ENCODE data around the gene TMEM14A. TPM values are rescaled to one million over a fixed set of nuclear protein-coding genes. Genes with fewer than 3 reads are reported as not detected.

TMEM14A gene
- total and polyA plus RNA-seq, 9 of the 15 experiments (the other 6 are each of a cell fraction or from before 2014, with no cell fraction given) = 3.5 to 43.3 (median 8.5) TPM

- TF ChIP-seq GTF2A2 (tag; IDR thresholded peaks at IDR 0.05) (no peak), FOXJ3 (CRISPR knock-in tag; IDR thresholded peaks at IDR 0.05) (no peak), HDGF (IDR thresholded peaks at IDR 0.05) (no peak), MAFK (IDR thresholded peaks at IDR 0.05; ENCODE audit: low read length) (no peak), ZNF512 (tag; IDR thresholded peaks at IDR 0.05) (peak; percentile 60; the same call in 1 of the 2 replicates), FOS (IDR thresholded peaks at IDR 0.05; ENCODE audit: extremely low read depth, insufficient read length) (no peak), TAF7 (tag; IDR thresholded peaks at IDR 0.05) (0 out of 2 replicates have a peak, but pooled peaks have one; percentile 18), SIN3B (IDR thresholded peaks at IDR 0.05; ENCODE audit: low read depth) (0 out of 2 replicates have a peak, but pooled peaks have one; percentile 29), ZC3H8 (IDR thresholded peaks at IDR 0.05) (0 out of 2 replicates have a peak, but pooled peaks have one; percentile 46), EP400 (IDR thresholded peaks at IDR 0.05) (peak; percentile 74; the same call in 1 of the 2 replicates), GABPA (tag; conservative IDR thresholded peaks at IDR 0.05; ENCODE audit: low read depth) (peak; percentile 16; the same call in 1 of the 2 replicates), MYBL2 (IDR thresholded peaks at IDR 0.05; ENCODE audit: low read depth) (0 out of 2 replicates have a peak, but pooled peaks have one; percentile 40), MYBL2 (CRISPR knock-in tag; IDR thresholded peaks at IDR 0.05; ENCODE audit: borderline replicate concordance) (no peak), KDM1A (IDR thresholded peaks at IDR 0.05) (peak in 1 of 2 experiments; percentile 29; a peak in 1 of 4 replicates), MXD1 (CRISPR knock-in tag; IDR thresholded peaks at IDR 0.05; ENCODE audit: borderline replicate concordance, poor library complexity, severe bottlenecking) (no peak), THRAP3 (IDR thresholded peaks at IDR 0.05; ENCODE audit: borderline replicate concordance) (peak; percentile 78; the same call in 1 of the 2 replicates), TAF9B (IDR thresholded peaks at IDR 0.05; ENCODE audit: partially characterized antibody) (peak; percentile 37), SMARCA5 (IDR thresholded peaks at IDR 0.05) (peak; percentile 73; the same call in 1 of the 2 replicates), C11orf30 (IDR thresholded peaks at IDR 0.05; ENCODE audit: low read depth) (0 out of 2 replicates have a peak, but pooled peaks have one; percentile 9), SMARCC2 (IDR thresholded peaks at IDR 0.05; ENCODE audit: low read depth) (peak; percentile 44; the same call in 1 of the 2 replicates), KLF13 (tag; IDR thresholded peaks at IDR 0.05; ENCODE audit: borderline replicate concordance, low read depth) (no peak), RCOR1 (IDR thresholded peaks at IDR 0.05; ENCODE audit: borderline replicate concordance in 1 of 2, low read depth in 2 of 2, low read length in 2 of 2) (0 out of 4 replicates have a peak, but pooled peaks of 1 of the 2 experiments have one; percentile 7), DPF2 (IDR thresholded peaks at IDR 0.05) (0 out of 2 replicates have a peak, but pooled peaks have one; percentile 22), MNT (conservative IDR thresholded peaks at IDR 0.05) (peak in 1 of 2 experiments; percentile 38; a peak in 3 of 4 replicates), RAD51 (IDR thresholded peaks at IDR 0.05; ENCODE audit: borderline replicate concordance, low read depth) (0 out of 2 replicates have a peak, but pooled peaks have one; percentile 9), E2F5 (CRISPR knock-in tag; IDR thresholded peaks at IDR 0.05) (no peak), CC2D1A (IDR thresholded peaks at IDR 0.05) (0 out of 2 replicates have a peak, but pooled peaks have one; percentile 5)
Observed at GRCh38 chr6:52663936-52664185, 7.1 kb upstream of the TMEM14A start (continued).

Measured in K562 (cell line).